Small intestine (tissue), 16 donors: ENCODE data around the gene GPN1. TPM values are rescaled to one million over a fixed set of nuclear protein-coding genes. Genes with fewer than 3 reads are reported as not detected.

ENCODE experiments used
- DNase-seq, 2 donors: peaks; one replicate each; pipeline versions ENCODE4 v3.0.0 to v3.0.0-alpha.2; 2013
- FAIRE-seq: peaks from 2 replicates; lab custom pipeline; 2012; peaks lifted over from hg19 to GRCh38; lab: Jason Lieb, UNC
- H3K27ac ChIP-seq, 3 donors: one replicate each; pipeline ENCODE4 v1.5.1; 2013; ENCODE audit warnings: low read length in 2 of 3, mild to moderate bottlenecking in 2 of 3, control low read depth in 1 of 3, inconsistent platforms in 1 of 3, low read depth in 1 of 3, moderate library complexity in 1 of 3
- H3K27me3 ChIP-seq, 3 donors: one replicate each; pipeline ENCODE4 v1.6.1; 2013; ENCODE audit warnings: low read length in 3 of 3, inconsistent platforms in 1 of 3; ENCODE audit not compliant: control insufficient read depth in 3 of 3, insufficient read depth in 3 of 3
- H3K36me3 ChIP-seq, 3 donors: one replicate each; pipeline ENCODE4 v1.6.1; 2013; ENCODE audit warnings: low read length in 3 of 3, inconsistent platforms in 1 of 3, low read depth in 1 of 3, mild to moderate bottlenecking in 1 of 3, moderate library complexity in 1 of 3; ENCODE audit not compliant: control insufficient read depth in 3 of 3, insufficient read depth in 2 of 3
- H3K4me1 ChIP-seq, 3 donors: one replicate each; pipeline ENCODE4 v1.6.1; 2013; ENCODE audit warnings: low read length in 2 of 3, inconsistent platforms in 1 of 3, low read depth in 1 of 3, mild to moderate bottlenecking in 1 of 3, moderate library complexity in 1 of 3; ENCODE audit not compliant: control insufficient read depth in 3 of 3, insufficient read depth in 2 of 3
- H3K4me3 ChIP-seq, 3 donors: one replicate each; pipeline ENCODE4 v1.5.1; 2013; ENCODE audit warnings: low read length in 3 of 3, control low read depth in 1 of 3, inconsistent platforms in 1 of 3, low read depth in 1 of 3, mild to moderate bottlenecking in 1 of 3, moderate library complexity in 1 of 3
- H3K9me3 ChIP-seq, 2 donors: one replicate each; pipeline ENCODE4 v1.6.1; 2013; ENCODE audit warnings: low read depth in 1 of 2, low read length in 1 of 2; ENCODE audit not compliant: control insufficient read depth in 2 of 2, insufficient read depth in 1 of 2
- WGBS, 3 donors: extraction: QIAGEN DNeasy Blood & Tissue Kit; methylation state at CpG; one replicate each; pipeline ENCODE4 v1.1.7; 2013; 5-methylcytosine and 5-hydroxymethylcytosine counted together
- long read RNA-seq, 10 donors: transcript quantifications; one replicate each; lab custom pipeline, GENCODE V29; 2026
- polyA plus RNA-seq, 4 donors: library from polyadenylated mRNA; stranded (reverse) in 3 of 4; unstranded in 1 of 4; fragments of 200-250 nt in 3 of 4; fragments of 120-200 nt in 1 of 4; gene quantifications; one replicate each; pipeline versions ENCODE4 v1.2.1 to v1.2.3, GENCODE V29; 2013
- donor health status: healthy with polysubstance abuse.
- donor health status: control.
- donor health status: control.
- donor health status: Bipolar disorder and iron deficiency.
- donor health status: healthy.

The GPN1 gene
- polyA plus RNA-seq, result 10 to 100 TPM; 21.9 to 41.4 (median 33.5) TPM
- long read RNA-seq, donor 1, result 0 reads
- long read RNA-seq, donor 2, partial matches to known transcripts, result 11 of 14 reads
- long read RNA-seq, donor 2, other reads (novel, unspliced or antisense), result 0 of 14 reads
- long read RNA-seq, donor 3, partial matches to known transcripts, result 58 of 62 reads
- long read RNA-seq, donor 3, other reads (novel, unspliced or antisense), result 0 of 62 reads
- long read RNA-seq, donor 4, partial matches to known transcripts, result 0 of 1 reads
- long read RNA-seq, donor 4, other reads (novel, unspliced or antisense), result 0 of 1 reads
- long read RNA-seq, donor 5, partial matches to known transcripts, result 16 of 17 reads
- long read RNA-seq, donor 5, other reads (novel, unspliced or antisense), result 0 of 17 reads
- long read RNA-seq, donor 6, transcript GPN1-212 (14 exons, 1,832 nt), result major isoform, 9 of 77 reads
- long read RNA-seq, donor 6, partial matches to known transcripts, result 67 of 77 reads
- long read RNA-seq, donor 6, other reads (novel, unspliced or antisense), result 0 of 77 reads
- long read RNA-seq, donor 7, result 0 reads
- long read RNA-seq, donor 8, partial matches to known transcripts, result 0 of 2 reads
- long read RNA-seq, donor 8, other reads (novel, unspliced or antisense), result 0 of 2 reads
- long read RNA-seq, donor 9, partial matches to known transcripts, result 0 of 3 reads
- long read RNA-seq, donor 9, other reads (novel, unspliced or antisense), result 0 of 3 reads
- long read RNA-seq, donor 10, transcript GPN1-212 (14 exons, 1,832 nt), result major isoform, 11 of 11 reads
- long read RNA-seq, donor 10, partial matches to known transcripts, result 0 of 11 reads
- long read RNA-seq, donor 10, other reads (novel, unspliced or antisense), result 0 of 11 reads

DNA sequence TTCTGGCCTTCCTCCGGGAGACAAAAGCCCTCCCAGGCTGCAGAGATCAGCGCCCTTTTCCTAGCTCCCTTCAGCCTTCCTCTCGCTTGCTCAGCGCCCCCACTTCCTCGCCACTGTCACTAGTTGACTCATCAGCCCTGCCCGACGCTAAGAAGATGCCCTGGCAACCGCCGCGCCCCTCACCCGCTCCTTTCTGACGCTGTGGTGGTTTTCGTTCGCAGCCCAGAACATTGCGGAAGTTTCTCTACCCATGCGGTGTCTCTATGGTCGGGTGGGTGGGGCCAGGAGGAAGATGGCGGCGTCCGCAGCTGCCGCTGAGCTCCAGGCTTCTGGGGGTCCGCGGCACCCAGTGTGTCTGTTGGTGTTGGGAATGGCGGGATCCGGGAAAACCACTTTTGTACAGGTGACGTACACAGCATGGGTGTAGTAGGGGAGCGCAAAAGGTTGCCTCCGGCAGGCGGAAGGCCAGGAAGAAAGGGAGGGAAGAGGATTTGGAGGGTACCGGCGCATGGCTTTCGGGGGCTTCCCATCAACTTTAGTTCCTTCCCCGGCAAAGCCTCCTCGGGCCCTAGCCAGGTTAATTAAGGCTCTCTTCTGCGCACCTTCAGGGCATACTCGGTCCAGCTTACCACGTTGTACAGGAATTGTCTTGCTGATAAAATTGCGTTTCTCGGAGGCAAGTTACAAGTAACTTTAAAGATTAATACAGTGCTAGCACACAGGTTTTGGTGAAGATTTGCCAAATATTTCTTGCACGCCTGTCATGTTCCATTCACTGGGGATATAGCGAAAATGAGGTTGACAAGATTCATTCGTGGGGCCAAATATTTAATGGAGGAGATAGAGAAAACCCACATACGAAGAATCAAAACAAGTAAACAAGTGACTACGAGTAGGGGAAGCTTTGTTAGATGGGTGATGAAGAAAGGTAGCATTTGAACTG lies at the start of gene GPN1, which contains the start of gene CCDC121:
Gene GPN1 (plus strand): TSS at position 284 of the 943 bp plus-strand sequence. CDS start 9 bp downstream, at position 293.
Gene CCDC121 (minus strand): TSS at position 246 of the 943 bp plus-strand sequence. CDS start 1,213 bp downstream, outside the sequence.
- FAIRE-seq, result no peak
- peak within 1 kb of the TSS; percentile 69 to 94 (median 78) for H3K4me3 ChIP-seq
- peak; percentile 91 to 92 for DNase-seq
- H3K27me3 ChIP-seq, result no peaks in the 10 kb centered on the region
- peaks cover 3 to 12% (median 5%) of the 10 kb centered on the region in 3 donors for H3K4me1 ChIP-seq
- peak within 1 kb of the TSS in 2 of 3 donors; percentile 8 to 72 for H3K27ac ChIP-seq
- H3K9me3 ChIP-seq, result no peaks in the 10 kb centered on the region
- H3K36me3 ChIP-seq, result peaks cover 2 to 11% (median 5%) of the 10 kb centered on the region in 3 donors
- 0 to 1% (median 1%) methylated on average over 43 to 44 of the region's 44 CpGs for WGBS, 3 donors

DNA sequence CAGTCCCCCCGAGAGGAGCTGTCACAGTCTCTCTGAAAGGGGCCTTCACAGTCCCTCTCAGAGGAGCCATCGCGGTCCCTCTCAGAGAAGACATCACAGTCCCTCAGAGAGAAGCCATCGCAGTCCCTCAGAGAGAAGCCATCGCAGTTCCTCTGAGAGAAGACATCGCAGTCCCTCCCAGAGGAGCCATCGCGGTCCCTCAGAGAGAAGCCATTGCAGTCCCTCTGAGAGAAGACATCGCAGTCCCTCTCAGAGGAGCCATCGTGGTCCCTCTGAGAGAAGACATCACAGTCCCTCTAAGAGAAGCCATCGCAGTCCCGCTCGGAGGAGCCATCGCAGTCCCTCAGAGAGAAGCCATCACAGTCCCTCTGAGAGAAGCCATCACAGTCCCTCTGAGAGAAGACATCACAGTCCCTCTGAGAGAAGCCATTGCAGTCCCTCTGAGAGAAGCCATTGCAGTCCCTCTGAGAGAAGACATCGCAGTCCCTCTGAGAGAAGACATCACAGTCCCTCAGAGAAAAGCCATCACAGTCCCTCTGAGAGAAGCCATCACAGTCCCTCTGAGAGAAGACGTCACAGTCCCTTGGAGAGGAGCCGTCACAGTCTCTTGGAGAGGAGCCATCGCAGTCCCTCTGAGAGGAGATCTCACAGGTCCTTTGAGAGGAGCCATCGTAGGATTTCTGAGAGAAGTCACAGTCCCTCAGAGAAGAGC lies 47.3 kb upstream of the GPN1 start:
- H3K27ac ChIP-seq, result peak overlapping the region in 1 of 3 donors; percentile 84
- FAIRE-seq, result no peak

GRCh38 chr2:27582129-27582694 lies 46.6 kb upstream of the GPN1 start:
- Histone ChIP-seq H3K4me1 (peaks cover 6 to 10% (median 6%) of the 10 kb centered on the region in 3 donors), H3K9me3 (peaks cover 0 to 40% of the 10 kb centered on the region in 2 donors), H3K27me3 (peaks cover 0 to 3% (median 0%) of the 10 kb centered on the region in 3 donors), H3K27ac (peak overlapping the region; percentile 4 to 84 (median 49)), H3K4me3 (peak overlapping the region in 2 of 3 donors; percentile 67 to 74), H3K36me3 (no peaks in the 10 kb centered on the region)
- DNase-seq (no peak), FAIRE-seq (no peak)
- WGBS, 3 donors, result 87 to 95% (median 93%) methylated on average over 16 of the region's 16 CpGs

More for the DNA sequence above, 47.3 kb upstream of the GPN1 start:
- 97 to 98% (median 97%) methylated on average over 19 of the region's 19 CpGs for WGBS, 3 donors
- Histone ChIP-seq H3K27me3 (peaks cover 0 to 3% (median 0%) of the 10 kb centered on the region in 3 donors), H3K36me3 (no peaks in the 10 kb centered on the region), H3K4me3 (no peak overlapping the region), H3K4me1 (peaks cover 6 to 10% (median 6%) of the 10 kb centered on the region in 3 donors), H3K9me3 (peaks cover 0 to 46% of the 10 kb centered on the region in 2 donors)
- no peak for DNase-seq

- Histone ChIP-seq H3K36me3 (peaks cover 0 to 3% (median 0%) of the 10 kb centered on the region in 3 donors), H3K4me1 (peaks cover 6 to 10% (median 6%) of the 10 kb centered on the region in 3 donors), H3K4me3 (peak within 1 kb of the TSS; percentile 62 to 74 (median 67)), H3K27me3 (peaks cover 0 to 3% (median 0%) of the 10 kb centered on the region in 3 donors), H3K27ac (peak within 1 kb of the TSS; percentile 4 to 84 (median 49)), H3K9me3 (peaks cover 0 to 33% of the 10 kb centered on the region in 2 donors)
- no peak for FAIRE-seq
- 1 to 5% (median 1%) methylated on average over 36 to 38 of the region's 38 CpGs for WGBS, 3 donors
- peak; percentile 83 to 91 for DNase-seq
Observed at GRCh38 chr2:27582695-27583389, 46.0 kb upstream of the GPN1 start, which contains the start of gene ZNF512. Gene ZNF512 (plus strand): TSS chr2:27583042. CDS start chr2:27583113, 71 bp downstream.

- FAIRE-seq (no peak), DNase-seq (no peak)
- H3K4me3 ChIP-seq, result peak overlapping the region; percentile 62 to 74 (median 67)
- H3K9me3 ChIP-seq, result peaks cover 0 to 29% of the 10 kb centered on the region in 2 donors
- peaks cover 0 to 3% (median 0%) of the 10 kb centered on the region in 3 donors for H3K27me3 ChIP-seq
- H3K27ac ChIP-seq, result peak overlapping the region; percentile 4 to 84 (median 49)
- WGBS, 3 donors, result 5 to 9% (median 7%) methylated on average over 12 of the region's 12 CpGs
- peaks cover 6 to 10% (median 6%) of the 10 kb centered on the region in 3 donors for H3K4me1 ChIP-seq
- peaks cover 0 to 3% (median 0%) of the 10 kb centered on the region in 3 donors for H3K36me3 ChIP-seq
Observed at GRCh38 chr2:27583390-27583915, 45.4 kb upstream of the GPN1 start.

GRCh38 chr2:27584597-27584996 lies 44.3 kb upstream of the GPN1 start:
- WGBS, 3 donors, result 82 to 90% (median 86%) methylated on average over 3 of the region's 3 CpGs
- Histone ChIP-seq H3K9me3 (peaks cover 0 to 26% of the 10 kb centered on the region in 2 donors), H3K4me1 (peaks cover 6 to 10% (median 6%) of the 10 kb centered on the region in 3 donors), H3K36me3 (peaks cover 0 to 3% (median 0%) of the 10 kb centered on the region in 3 donors), H3K27me3 (peaks cover 0 to 3% (median 0%) of the 10 kb centered on the region in 3 donors), H3K27ac (no peak overlapping the region), H3K4me3 (no peak overlapping the region)
- FAIRE-seq (no peak), DNase-seq (no peak)
